Thyroid gland (tissue), 4 donors: ENCODE results near the gene ALPK3.

Experiments used
- CTCF ChIP-seq, 6 experiments: fragments of 200-600 bp in 3 of 6; fragments of 450-650 bp in 3 of 6; sonication (generic) in 3 of 6; IDR thresholded peaks; one replicate each; pipeline ENCODE4 v1.5.1; 2016 to 2019; ENCODE audit warnings: antibody characterized with exemption in 6 of 6, mild to moderate bottlenecking in 2 of 6, inconsistent platforms in 1 of 6, moderate library complexity in 1 of 6
- POLR2A ChIP-seq, 2 donors: fragments of 450-650 bp; IDR thresholded peaks; one replicate each; pipeline ENCODE4 v1.6.1; 2017; ENCODE audit warnings: antibody characterized with exemption in 2 of 2, mild to moderate bottlenecking in 2 of 2, moderate library complexity in 1 of 2

GRCh38 chr15:84904419-84904818, 87.3 kb downstream of the ALPK3 start:
- no peak for TF ChIP-seq CTCF (IDR thresholded peaks at IDR 0.05)
- TF ChIP-seq POLR2A (IDR thresholded peaks at IDR 0.05): no peak
